ENCODE data around the gene FNDC3A.

The FNDC3A gene

GRCh38 chr13:49218493-49219051 lies 242.9 kb downstream of the FNDC3A start:
- no peak overlapping the region for H3K23ac ChIP-seq (ENCODE audit: low read depth, low read length, poor library complexity)
- no peaks in the 10 kb centered on the region for H3K36me3 ChIP-seq (replicated peaks in 1 of 2; ENCODE audit: control insufficient read depth in 2 of 2, insufficient read depth in 2 of 2, low read length in 2 of 2)
- H3K18ac ChIP-seq (ENCODE audit: low read length): no peak overlapping the region
- H2BK5ac ChIP-seq (ENCODE audit: low read length): no peak overlapping the region
- H3K79me1 ChIP-seq (ENCODE audit: low read depth, low read length): no peaks in the 10 kb centered on the region
- H3K4ac ChIP-seq (ENCODE audit: low read length): no peak overlapping the region
- H2BK120ac ChIP-seq (ENCODE audit: low read depth, low read length): no peak overlapping the region
- peaks cover 28 to 73% (median 62%) of the 10 kb centered on the region in 3 experiments for H3K27me3 ChIP-seq (ENCODE audit: control insufficient read depth in 3 of 3, insufficient read depth in 3 of 3, low read depth in 1 of 3, low read length in 3 of 3)
- no peak overlapping the region for H3K9ac ChIP-seq (ENCODE audit: low read depth, low read length, poor library complexity)
- no CpG with 5 or more reads among the region's 25 CpGs for WGBS, 2 donors (ENCODE audit: extremely low coverage in 2 of 2, insufficient read length in 2 of 2, insufficient replicate concordance in 1 of 2)
- peaks cover 2 to 19% of the 10 kb centered on the region in 2 donors for H3K9me3 ChIP-seq (replicated peaks in 1 of 2; ENCODE audit: control insufficient read depth in 2 of 2, insufficient read depth in 1 of 2, low read depth in 1 of 2, low read length in 2 of 2)
- H3K27ac ChIP-seq (replicated peaks; ENCODE audit: low read length): no peak overlapping the region
- peak overlapping the region; percentile 42 for H3K4me2 ChIP-seq (ENCODE audit: insufficient read depth, low read length, poor library complexity, severe bottlenecking)
- H3K14ac ChIP-seq (ENCODE audit: low read length): no peak overlapping the region
- H4K91ac ChIP-seq (ENCODE audit: low read depth, low read length, poor library complexity): no peak overlapping the region
- peak; percentile 43 for DNase-seq (ENCODE audit: low spot score)
- no peak overlapping the region for H2BK12ac ChIP-seq (ENCODE audit: low read length)
- peaks cover 6 to 10% of the 10 kb centered on the region in 2 donors for H3K4me1 ChIP-seq (ENCODE audit: control insufficient read depth in 2 of 2, insufficient read depth in 1 of 2, low read depth in 1 of 2, low read length in 2 of 2)
- no peak overlapping the region for H4K8ac ChIP-seq (ENCODE audit: low read depth, low read length)
- peak overlapping the region; percentile 46 for H2AFZ ChIP-seq (ENCODE audit: low read length)
- no peak overlapping the region for H2BK15ac ChIP-seq (ENCODE audit: low read length)
- H2AK5ac ChIP-seq (ENCODE audit: low read depth, low read length): no peak overlapping the region
- peak overlapping the region in 1 of 2 donors; percentile 52 for H3K4me3 ChIP-seq (ENCODE audit: low read length in 2 of 2)

DNA sequence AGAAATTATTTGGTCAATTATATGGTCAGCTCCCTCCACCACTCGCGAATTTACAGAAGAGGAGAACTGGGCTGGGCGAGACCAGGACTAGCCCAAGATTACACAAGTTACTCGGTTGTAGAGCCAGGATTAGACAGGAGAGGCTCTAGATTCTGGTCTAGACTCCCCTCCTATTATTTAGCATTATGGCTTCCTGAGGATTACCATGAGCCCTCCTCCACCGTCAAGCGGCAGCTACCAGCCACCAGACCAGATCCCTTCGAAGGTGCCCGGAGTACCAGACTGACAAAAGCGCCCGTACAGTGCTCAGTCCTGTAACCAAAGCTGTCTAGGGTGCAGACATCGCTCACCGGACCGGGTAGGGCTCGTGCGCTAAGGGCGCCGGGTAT lies 243.9 kb downstream of the FNDC3A start:
- Histone ChIP-seq H3K27ac (replicated peaks; ENCODE audit: low read length) (no peak overlapping the region), H2AK5ac (ENCODE audit: low read depth, low read length) (no peak overlapping the region), H3K4me1 (ENCODE audit: control insufficient read depth in 2 of 2, insufficient read depth in 1 of 2, low read depth in 1 of 2, low read length in 2 of 2) (peaks cover 5 to 6% of the 10 kb centered on the region in 2 donors), H3K23ac (ENCODE audit: low read depth, low read length, poor library complexity) (no peak overlapping the region), H3K36me3 (replicated peaks in 1 of 2; ENCODE audit: control insufficient read depth in 2 of 2, insufficient read depth in 2 of 2, low read length in 2 of 2) (no peaks in the 10 kb centered on the region), H3K27me3 (ENCODE audit: control insufficient read depth in 3 of 3, insufficient read depth in 3 of 3, low read depth in 1 of 3, low read length in 3 of 3) (peaks cover 28 to 78% (median 62%) of the 10 kb centered on the region in 3 experiments), H3K4me3 (ENCODE audit: low read length in 2 of 2) (peak overlapping the region; percentile 37 to 79), H3K4me2 (ENCODE audit: insufficient read depth, low read length, poor library complexity, severe bottlenecking) (peak overlapping the region; percentile 60), H4K8ac (ENCODE audit: low read depth, low read length) (no peak overlapping the region), H3K18ac (ENCODE audit: low read length) (no peak overlapping the region), H2BK15ac (ENCODE audit: low read length) (no peak overlapping the region), H2BK12ac (ENCODE audit: low read length) (no peak overlapping the region), H3K4ac (ENCODE audit: low read length) (no peak overlapping the region), H4K91ac (ENCODE audit: low read depth, low read length, poor library complexity) (no peak overlapping the region), H2BK5ac (ENCODE audit: low read length) (no peak overlapping the region), H3K9me3 (replicated peaks in 1 of 2; ENCODE audit: control insufficient read depth in 2 of 2, insufficient read depth in 1 of 2, low read depth in 1 of 2, low read length in 2 of 2) (peaks cover 2 to 19% of the 10 kb centered on the region in 2 donors), H3K14ac (ENCODE audit: low read length) (no peak overlapping the region), H2BK120ac (ENCODE audit: low read depth, low read length) (no peak overlapping the region), H2AFZ (ENCODE audit: low read length) (peak overlapping the region; percentile 95), H3K9ac (ENCODE audit: low read depth, low read length, poor library complexity) (no peak overlapping the region), H3K79me1 (ENCODE audit: low read depth, low read length) (no peaks in the 10 kb centered on the region)
- no peak for DNase-seq (ENCODE audit: low spot score)
- WGBS, 2 donors (ENCODE audit: extremely low coverage in 2 of 2, insufficient read length in 2 of 2, insufficient replicate concordance in 1 of 2): no CpG with 5 or more reads among the region's 17 CpGs

GRCh38 chr13:49220036-49220855 lies 244.5 kb downstream of the FNDC3A start, which contains the start of gene MLNR:
Gene MLNR (plus strand): TSS chr13:49220338. CDS start chr13:49220338, 0 bp downstream.
- H3K4me1 ChIP-seq (ENCODE audit: control insufficient read depth in 2 of 2, insufficient read depth in 1 of 2, low read depth in 1 of 2, low read length in 2 of 2): peaks cover 0 to 6% of the 10 kb centered on the region in 2 donors
- H3K9ac ChIP-seq (ENCODE audit: low read depth, low read length, poor library complexity): peak within 1 kb of the TSS; percentile 73
- H2AK5ac ChIP-seq (ENCODE audit: low read depth, low read length): no peak within 1 kb of the TSS
- H2BK5ac ChIP-seq (ENCODE audit: low read length): no peak within 1 kb of the TSS
- H2BK12ac ChIP-seq (ENCODE audit: low read length): no peak within 1 kb of the TSS
- H3K4ac ChIP-seq (ENCODE audit: low read length): no peak within 1 kb of the TSS
- peak within 1 kb of the TSS; percentile 84 for H3K18ac ChIP-seq (ENCODE audit: low read length)
- peak within 1 kb of the TSS; percentile 23 for H3K14ac ChIP-seq (ENCODE audit: low read length)
- peaks cover 2 to 19% of the 10 kb centered on the region in 2 donors for H3K9me3 ChIP-seq (replicated peaks in 1 of 2; ENCODE audit: control insufficient read depth in 2 of 2, insufficient read depth in 1 of 2, low read depth in 1 of 2, low read length in 2 of 2)
- H4K8ac ChIP-seq (ENCODE audit: low read depth, low read length): no peak within 1 kb of the TSS
- H3K36me3 ChIP-seq (replicated peaks in 1 of 2; ENCODE audit: control insufficient read depth in 2 of 2, insufficient read depth in 2 of 2, low read length in 2 of 2): no peaks in the 10 kb centered on the region
- H2BK15ac ChIP-seq (ENCODE audit: low read length): no peak within 1 kb of the TSS
- no peak within 1 kb of the TSS for H2BK120ac ChIP-seq (ENCODE audit: low read depth, low read length)
- no CpG with 5 or more reads among the region's 111 CpGs for WGBS, 2 donors (ENCODE audit: extremely low coverage in 2 of 2, insufficient read length in 2 of 2, insufficient replicate concordance in 1 of 2)
- H3K23ac ChIP-seq (ENCODE audit: low read depth, low read length, poor library complexity): peak within 1 kb of the TSS; percentile 89
- no peak within 1 kb of the TSS for H4K91ac ChIP-seq (ENCODE audit: low read depth, low read length, poor library complexity)
- peaks cover 28 to 78% (median 62%) of the 10 kb centered on the region in 3 experiments for H3K27me3 ChIP-seq (ENCODE audit: control insufficient read depth in 3 of 3, insufficient read depth in 3 of 3, low read depth in 1 of 3, low read length in 3 of 3)
- peak within 1 kb of the TSS; percentile 60 for H3K4me2 ChIP-seq (ENCODE audit: insufficient read depth, low read length, poor library complexity, severe bottlenecking)
- no peak within 1 kb of the TSS for H3K27ac ChIP-seq (replicated peaks; ENCODE audit: low read length)
- peak within 1 kb of the TSS; percentile 95 for H2AFZ ChIP-seq (ENCODE audit: low read length)
- no peaks in the 10 kb centered on the region for H3K79me1 ChIP-seq (ENCODE audit: low read depth, low read length)
- peak within 1 kb of the TSS; percentile 37 to 79 for H3K4me3 ChIP-seq (ENCODE audit: low read length in 2 of 2)
- DNase-seq (ENCODE audit: low spot score): peak; percentile 35
